Activated CD4-positive, alpha-beta T cell treated with anti-CD3 and anti-CD28 coated beads, Interleukin-2, Interleukin-4, amounts not matched to agents 100 ng/mL and 50 ng/mL, durations not matched to agents 16 hours and 8 hours (primary cell): ENCODE measurements around the gene TMEM242.
A peak's percentile ranks its signal among the peaks of the same experiment; 100 is the strongest.
"Not testable (repeated sequence)": the region's sequence is repeated elsewhere in the genome, so short reads cannot be mapped to it uniquely, and the experiment has no call there.

Experiments used
- DNase-seq: peaks from one replicate; pipeline ENCODE4 v3.0.0-alpha.2; 2020; ENCODE audit warnings: low spot score

The TMEM242 gene

DNA sequence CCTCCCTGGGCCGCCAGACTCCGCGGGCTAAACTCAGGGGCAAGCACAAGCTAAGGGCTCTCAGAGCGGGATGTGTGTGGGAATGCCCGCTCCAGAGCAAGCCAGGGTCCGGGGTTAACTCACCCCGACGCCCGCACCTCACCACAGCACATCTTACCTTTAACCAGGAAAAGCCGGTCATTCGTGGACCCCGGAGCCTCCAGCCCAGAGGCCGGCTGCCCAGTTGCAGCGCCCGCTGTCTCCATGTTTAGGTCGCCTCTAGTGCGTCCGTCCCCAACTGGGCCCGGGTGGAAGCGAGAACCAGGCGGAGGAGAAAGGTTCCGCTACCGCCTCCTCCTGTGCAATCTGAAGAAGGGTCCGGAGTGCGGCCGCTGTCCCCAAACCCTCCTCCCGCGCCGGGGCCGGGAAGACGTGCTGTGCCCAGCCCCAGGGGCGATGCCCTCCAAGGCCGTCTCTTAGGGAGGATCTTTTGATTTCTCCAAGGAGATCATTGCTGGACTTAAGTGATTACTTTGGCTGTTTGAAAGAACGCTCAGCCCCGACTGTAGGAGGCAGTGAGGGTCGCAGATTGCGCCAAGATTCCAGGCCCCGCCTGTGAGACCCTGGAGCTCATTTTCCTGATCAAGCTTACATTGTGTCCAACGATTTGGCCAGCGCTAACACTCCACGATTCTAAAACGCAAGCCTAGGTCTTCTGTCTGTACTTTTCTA is at the start of gene TMEM242:
TSS of gene TMEM242 (minus strand) at position 265 of the 711 bp plus-strand sequence. CDS start at position 245, 20 bp downstream.
- DNase-seq = peak; percentile 94

DNA sequence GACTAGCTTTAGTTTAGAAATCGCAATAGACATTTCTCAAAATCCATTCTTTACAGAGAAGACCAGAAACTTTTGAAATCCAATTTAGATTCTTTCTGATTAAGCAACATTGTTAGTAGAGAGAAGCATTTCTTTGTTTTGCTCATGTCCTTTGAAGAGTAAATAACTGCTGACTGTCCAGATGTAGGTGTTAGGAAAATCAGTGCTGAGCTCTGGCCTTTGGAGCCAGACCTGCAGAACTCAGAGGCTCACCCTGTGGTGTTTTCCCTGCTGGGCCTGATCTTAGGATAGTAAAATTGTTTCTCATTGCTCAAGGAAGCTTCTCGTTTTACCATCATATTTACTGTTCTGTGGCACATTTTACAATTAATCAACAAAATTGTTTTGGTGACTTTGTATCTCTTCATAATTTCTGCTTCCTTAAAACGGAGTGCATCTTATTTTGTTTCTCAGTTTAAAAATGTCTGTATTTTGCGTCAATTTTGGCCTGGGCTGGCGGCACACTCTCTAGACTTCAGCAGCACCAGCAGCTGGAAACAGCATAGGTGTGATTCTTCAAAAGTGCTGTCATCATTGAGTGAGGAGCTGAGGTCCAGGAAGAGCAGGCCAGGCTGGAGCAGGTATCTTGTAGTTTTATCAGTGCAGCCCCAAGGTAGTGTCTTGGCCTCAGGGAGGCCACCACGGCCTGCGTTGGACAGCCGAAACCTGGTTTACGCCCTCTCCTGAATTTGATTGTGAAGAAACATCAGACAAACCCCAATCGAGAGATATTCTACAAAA is 49.4 kb upstream of the TMEM242 start:
- no peak for DNase-seq

DNA sequence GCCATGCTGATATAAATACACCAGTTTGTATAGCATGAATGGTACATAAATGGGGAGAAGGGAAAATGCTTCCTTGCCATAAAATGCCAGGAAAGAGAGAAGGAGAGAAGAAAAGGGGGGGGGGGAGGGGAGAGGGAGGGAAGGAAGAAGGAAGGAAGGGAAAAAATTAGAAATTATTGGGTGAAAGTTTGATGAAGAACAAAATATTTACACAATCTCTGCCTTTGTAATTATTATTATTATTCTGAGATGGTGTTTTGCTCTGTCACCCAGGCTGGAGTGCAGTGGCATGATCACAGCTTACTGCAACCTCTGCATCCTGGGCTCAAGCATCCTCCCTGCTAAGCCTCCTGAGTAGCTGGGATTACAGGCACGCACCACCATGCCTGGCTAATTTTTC is 47.4 kb upstream of the TMEM242 start:
- no peak for DNase-seq

DNA sequence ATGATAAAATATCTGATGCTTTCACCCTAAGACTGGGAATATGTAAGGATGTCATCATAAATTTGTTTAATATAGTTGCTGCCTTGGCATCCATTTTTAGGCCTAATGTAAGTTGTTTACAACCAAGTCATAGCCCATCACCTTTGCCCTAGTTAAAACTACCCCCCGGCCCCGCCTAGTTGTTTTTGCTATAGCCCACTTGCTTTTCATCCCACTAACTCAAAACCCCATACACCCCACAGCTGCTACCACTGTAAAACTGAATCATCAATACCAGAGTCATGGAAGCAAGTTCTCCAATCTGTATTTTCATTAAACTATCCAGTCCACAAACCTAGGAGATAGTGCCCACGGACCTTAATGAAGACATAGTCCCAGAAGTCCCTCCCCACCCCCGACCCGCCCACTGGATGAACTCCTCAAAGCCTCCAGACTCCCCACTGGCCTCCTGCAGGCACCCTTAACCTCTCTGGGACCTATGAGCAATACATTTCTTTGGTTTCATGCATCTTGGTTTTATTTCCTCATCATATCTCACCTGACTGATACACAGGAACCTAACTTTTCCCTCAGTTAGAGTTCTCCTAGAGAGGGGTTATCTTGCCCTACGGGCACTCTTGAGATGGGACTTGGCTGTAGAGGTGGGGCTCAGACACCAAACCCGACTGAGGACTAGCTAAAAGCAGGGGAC is 45.2 kb upstream of the TMEM242 start:
- DNase-seq = no peak

DNA sequence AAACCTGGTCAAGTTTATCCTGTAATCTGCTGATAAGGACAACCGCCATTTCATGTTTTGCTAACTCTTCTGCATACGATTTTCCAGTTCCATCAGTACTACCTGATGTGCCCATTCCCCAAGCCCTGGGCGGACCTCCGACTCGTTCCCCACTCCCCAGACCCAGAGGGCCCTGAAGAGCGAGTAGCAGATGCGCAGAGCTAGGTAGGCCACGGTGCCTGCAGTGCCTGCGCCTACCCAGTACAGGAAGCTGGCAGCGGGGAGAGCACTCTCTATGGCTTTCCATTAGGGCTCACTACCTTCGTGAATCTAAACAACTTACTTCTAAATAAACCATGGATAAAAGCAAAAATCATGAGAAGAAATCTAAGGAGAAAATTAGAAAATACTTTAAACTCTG is 43.3 kb upstream of the TMEM242 start:
- DNase-seq = no peak

DNA sequence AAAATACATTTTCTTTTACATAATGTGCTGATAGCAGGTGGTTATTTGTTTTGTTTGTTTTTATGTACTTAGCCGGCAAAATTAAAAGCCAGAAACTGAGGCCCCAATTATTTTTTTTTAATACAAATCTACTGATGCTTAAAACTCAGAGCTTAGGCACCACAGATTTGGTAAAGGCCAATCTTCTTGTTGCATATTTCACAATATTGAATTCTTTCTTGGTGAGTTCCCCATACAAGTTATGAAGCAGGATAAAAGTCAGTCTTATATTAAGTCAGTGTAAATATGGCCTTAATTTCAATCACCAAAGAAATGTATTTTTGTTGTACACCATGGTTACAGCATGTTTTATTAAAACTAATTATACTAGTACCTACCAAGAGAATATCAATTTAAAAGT is 41.4 kb upstream of the TMEM242 start:
- no peak for DNase-seq

DNA sequence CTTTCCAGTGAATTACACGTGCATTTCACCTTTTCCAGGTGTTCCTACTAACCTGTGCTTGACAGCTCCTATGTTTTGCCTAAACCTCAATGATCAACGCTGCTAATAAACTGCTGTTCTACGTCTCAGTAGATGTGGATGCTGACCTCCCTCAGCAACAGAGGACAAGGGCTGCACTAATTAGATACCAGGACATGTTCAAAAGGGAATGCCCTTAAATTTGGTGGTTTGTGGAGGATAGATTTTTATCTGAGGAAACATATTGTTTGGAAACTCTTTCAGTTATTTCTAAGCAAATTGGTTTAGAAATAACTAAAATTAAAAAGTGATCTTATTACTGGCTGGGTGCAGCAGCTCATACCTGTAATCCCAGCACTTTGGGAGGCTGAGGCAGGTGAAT is 38.6 kb upstream of the TMEM242 start:
- DNase-seq = no peak

DNA sequence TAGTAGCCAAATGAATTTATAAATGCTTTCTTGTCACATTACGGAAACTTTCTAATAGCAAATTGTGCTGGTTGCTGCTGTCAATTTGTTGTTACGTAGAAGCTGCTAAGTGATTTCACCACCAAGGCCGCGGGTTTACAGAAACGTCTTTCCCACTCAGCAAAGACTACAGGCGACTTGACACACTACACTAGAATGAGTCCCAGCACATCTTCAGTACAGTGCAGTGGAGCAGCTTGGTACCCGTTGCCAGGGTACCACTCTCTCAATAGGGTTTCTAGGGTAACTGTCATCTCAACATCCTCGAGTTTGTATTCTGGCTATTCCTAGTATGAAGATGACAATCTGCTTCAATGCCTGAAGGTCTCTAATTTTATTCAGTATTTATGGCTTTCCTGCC is 35.0 kb upstream of the TMEM242 start:
- DNase-seq = no peak

DNA sequence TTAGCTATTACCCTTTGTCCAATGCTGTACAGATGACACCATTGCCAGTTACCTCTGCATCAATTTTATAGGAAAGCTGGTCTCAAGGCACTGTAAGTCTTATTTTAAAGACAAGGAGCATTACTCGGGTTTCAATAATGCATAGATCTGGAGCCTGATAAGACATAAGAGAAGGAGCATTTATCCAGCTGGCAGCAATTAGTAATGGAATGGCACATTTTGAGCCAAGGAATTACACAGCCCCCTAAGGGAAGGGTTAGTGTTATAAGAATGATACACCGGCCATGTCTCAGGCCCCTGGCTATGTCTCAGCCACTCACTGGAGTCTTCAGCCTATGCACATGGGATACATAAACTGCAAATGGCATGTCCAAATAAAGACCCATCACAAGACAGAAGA is 23.1 kb upstream of the TMEM242 start:
- no peak for DNase-seq

DNA sequence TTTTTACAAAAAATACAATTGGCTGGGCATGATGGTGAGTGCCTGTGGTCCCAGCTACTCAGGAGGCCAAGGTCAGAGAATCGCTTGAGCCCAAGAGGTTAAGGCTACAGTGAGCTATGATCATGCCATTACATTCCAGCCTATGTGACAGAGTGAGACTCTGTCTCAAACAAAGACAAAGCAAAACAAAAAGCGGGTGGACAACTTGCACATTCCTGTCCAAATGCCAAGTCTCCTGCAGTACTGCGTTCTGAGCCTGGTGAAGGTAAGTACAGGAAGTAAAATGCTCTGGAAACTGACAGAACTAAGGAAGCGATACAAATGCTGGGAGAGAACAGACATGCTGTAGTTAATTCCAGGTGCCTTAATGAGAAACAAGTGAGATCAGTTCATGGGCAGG is 20.4 kb upstream of the TMEM242 start:
- no peak for DNase-seq

DNA sequence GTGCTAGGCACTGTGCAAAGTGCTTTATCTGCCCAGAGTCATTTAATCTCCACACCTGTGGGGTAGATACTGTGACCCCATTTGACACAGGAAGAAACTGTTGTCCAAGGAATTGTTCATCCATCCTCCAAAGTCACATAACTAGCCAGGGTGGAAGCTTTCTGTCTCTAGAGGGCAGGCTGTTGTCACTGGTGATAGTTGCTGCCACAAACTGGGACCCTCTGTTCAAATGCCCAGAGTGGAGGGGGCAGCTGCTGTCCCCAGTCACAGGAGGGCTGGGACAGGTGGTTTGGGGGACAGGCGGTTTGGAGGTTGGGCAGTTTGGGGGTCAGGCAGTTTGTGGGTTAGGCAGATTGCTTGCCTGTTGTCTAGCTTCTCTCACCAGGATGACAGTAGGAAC is 16.1 kb upstream of the TMEM242 start:
- no peak for DNase-seq

DNA sequence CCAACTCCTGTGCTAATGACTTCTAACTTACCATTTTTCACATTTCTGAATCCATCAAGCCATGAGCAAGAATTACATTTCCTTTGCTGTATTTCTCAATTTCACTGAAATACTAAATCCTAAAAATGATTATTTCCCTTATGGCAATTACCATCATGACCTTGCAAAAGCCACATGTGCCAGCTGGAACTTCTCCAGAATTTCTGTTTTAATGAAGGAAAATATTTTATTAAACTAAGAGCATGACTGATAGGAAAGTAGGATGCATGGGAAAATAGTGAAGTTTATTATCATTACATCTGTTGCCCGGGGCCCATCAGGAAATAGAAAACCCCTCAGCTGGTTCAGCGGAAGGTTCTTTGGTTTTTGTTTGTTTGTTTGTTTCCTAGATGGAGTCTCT is 14.4 kb upstream of the TMEM242 start:
- DNase-seq = no peak

DNA sequence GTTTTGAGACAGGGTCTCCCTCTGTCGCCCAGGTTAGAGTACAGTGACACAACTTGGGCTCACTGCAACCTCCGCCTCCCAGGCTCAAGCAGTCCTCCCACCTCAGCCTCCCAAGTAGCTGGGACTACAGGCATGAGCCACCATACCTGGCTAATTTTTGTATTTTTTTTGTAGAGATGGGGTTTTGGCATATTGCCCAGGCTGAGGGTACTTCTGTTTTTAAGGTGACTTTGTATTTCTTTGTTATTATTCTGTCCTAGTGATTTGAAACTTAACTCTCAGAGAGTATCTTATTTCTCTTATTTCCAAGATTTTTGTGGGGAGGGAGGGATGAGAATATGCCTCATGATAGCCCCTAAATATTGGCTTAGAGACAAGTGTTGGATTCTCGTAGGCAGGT is 14.0 kb upstream of the TMEM242 start:
- not testable (repeated sequence) for DNase-seq

DNA sequence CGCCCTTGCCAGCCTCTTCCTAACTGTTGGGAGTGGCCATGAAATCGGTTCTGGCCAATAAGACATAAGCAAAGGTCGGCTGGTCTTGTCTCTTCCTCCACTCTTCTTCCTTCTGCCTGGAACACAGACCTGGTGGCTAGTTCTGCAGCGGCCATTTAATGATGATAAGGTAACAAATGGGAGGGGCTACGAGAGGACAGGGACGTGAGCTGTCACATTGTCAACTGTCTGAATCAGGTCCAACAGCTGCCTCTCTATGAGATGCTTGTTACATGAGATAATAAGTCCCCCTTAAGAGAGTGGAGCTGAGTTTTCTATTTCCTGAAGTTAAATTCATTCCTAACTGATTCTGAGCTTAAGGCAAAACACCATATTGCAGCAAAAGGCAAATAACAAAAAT is 12.5 kb upstream of the TMEM242 start:
- DNase-seq = no peak

DNA sequence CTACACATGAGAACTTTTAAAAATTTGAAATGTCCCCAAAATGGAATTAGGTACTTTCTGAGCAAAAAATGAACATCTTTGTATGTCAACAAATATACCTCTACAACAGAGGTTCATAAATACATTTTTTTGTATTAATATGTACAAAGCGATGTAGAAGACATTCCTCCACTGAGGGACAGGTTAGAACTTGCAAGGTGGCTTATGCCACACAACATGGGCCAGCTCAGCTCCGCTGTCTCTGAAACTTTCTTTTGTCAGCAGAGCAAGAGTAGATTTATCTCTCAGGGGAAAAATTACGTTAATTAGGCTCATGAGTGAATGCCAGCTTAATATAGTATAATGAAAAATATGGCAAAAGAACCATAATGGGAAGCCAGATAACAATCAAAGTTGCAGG is 10.6 kb upstream of the TMEM242 start:
- no peak for DNase-seq

DNA sequence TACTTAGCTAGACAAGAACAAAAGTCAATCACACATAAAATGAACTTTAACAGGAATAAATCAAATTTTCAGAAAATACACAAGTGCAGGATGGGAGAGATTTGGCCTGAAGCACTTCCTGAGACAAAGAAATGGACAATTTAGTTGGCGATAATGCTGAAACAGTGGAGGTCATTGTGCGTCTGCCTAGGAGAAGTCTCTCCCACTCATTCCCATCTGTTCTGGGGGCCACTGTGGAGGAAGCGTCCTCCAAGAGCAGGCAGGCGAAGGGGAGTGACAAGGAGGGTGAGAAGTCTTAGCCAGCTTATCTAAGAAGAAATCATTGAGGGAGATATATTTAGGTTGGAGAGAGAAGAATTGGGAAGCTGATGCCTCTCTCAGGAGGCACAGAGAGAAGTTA is 10.2 kb upstream of the TMEM242 start:
- no peak for DNase-seq

DNA sequence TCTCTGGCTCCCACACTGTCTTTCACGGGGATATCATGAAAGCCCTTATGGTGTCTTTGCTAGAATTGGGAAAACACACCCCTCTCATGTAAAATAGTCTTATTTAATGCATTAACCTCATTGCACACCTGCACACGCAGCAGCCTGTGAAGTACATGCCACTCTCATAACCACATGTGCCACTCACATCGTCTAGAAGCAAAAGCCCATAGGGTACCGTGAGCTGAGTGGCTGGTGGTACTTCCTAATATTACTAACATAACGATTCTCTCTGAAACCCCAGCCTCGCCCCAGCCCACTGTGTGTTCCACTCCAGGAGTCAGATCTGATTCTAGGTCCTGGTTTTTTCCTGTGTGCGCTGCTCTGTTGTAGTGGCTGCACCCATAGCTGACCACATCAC is 9.5 kb upstream of the TMEM242 start:
- no peak for DNase-seq

DNA sequence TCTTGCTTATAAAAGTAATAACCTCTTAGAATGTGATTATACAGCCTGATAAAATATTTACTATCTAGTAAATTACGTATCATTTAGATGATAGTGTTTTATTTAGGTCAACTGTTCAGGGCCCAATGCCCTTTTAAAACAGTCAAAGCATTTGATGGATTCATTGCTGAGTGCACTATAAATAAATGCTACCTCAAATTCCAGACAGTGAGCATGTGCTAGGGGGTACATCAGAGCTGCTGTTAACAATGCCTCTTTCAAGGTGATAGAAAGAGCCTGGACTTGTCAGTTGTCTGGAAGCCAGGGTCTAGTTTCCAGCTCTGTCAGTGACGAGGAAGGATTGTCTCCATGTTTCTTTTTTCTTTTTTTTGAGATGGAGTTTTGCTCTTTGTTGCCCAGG is 7.5 kb upstream of the TMEM242 start:
- DNase-seq = no peak

DNA sequence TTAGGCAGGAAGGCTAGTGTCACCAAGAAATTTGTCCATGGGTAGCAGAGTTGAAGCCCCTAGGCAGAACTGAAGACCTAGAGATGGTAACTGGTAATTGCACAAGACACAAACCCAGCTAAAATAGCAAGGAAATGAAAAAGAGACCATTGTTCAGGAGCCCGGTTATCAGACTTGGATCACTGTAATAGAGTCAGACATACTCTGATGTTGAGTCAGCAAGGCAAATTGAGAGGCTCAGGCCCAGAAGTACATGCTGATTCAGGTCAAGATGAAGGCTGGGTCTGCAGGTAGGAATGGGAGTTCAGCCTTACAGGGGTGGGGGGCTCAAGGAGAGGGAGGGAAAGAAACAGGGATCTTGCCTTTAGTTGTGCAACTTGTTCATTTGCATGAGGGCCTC is 6.5 kb upstream of the TMEM242 start:
- no peak for DNase-seq

DNA sequence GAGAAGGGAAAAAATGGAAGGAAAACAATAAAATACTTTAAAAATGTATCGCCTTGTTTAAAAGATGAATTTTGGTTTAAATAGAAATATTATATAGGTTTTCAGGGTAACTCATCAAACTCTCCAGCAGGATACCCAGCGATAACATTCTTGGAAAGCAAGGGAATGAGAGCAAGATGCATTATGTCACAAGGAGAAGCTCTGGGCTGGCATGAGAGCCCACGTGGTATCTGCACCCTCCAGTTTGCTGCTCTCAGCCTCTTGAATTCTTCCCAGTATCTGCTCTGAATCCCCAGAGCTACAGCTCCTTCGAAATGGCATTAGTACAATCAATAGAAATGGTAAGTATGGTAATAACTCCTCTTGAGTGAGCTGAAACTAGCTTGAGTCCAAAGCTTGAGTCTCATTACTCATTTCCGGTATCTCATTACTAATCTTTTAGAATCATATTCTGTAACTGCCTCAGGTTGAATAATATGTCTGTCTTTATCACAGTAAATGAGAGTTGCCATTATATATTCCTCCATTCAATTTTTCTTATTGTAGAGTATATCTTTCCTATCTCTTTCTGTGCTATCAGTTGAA is 4.9 kb upstream of the TMEM242 start:
- DNase-seq = peak; percentile 28

DNA sequence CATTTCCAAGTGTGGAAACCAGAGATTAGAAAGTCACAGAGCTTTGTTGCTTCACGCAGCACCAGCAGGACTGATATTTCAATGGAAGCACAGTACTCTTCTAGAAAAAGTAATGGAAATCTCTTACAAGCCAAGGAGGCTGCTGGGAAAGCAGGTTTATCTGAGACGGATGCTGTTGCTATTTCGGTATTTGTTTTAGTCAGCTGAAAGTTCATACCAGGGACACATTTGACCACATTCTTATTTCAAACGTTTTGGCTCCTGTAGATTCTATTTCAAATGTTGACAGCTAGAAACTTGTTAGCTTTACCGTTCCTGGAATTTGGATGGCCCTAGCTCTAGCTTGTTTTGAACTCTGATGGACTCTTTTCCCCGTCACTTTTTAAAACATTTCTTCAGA is 3.7 kb upstream of the TMEM242 start:
- peak; percentile 34 for DNase-seq

DNA sequence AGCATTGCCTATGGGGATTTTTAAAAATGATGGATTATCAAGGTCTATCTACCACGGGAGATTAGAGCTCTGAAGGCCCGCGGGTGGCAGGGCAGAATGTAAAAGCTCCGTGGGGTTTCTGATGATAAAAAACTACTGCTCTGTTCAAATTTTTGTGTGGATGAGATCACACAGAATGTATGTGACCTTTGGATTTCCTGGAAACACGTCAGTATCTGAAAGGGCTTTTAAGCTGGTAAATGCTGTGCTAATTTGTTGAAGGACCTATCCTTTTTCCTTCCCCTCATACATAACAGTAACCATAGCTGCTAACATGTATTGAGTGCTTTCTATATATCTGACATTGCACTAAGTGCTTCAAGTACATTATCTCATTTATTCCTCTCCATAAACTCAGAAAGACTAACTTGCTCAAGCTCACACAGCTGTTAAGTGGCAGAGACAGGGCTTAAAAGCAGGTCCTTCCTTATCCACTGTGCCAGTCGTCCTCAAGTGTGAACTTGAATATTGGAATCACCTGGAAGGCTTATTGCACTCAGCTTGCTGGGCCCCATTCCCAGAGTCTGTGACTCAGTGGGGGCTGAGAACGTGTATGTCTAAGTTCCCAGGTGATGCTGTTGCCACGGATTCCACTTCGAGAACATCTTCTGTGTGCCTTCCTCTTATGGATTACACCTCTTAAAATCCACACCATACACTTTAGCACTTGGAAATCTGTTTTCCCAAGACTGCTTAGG is 1.9 kb upstream of the TMEM242 start:
- no peak for DNase-seq
